Measurements from ENCODE around the gene MTHFD2L.

GRCh38 chr4:74263551-74263950, 105.6 kb downstream of the MTHFD2L start:
- TF ChIP-seq, protein P1, sequence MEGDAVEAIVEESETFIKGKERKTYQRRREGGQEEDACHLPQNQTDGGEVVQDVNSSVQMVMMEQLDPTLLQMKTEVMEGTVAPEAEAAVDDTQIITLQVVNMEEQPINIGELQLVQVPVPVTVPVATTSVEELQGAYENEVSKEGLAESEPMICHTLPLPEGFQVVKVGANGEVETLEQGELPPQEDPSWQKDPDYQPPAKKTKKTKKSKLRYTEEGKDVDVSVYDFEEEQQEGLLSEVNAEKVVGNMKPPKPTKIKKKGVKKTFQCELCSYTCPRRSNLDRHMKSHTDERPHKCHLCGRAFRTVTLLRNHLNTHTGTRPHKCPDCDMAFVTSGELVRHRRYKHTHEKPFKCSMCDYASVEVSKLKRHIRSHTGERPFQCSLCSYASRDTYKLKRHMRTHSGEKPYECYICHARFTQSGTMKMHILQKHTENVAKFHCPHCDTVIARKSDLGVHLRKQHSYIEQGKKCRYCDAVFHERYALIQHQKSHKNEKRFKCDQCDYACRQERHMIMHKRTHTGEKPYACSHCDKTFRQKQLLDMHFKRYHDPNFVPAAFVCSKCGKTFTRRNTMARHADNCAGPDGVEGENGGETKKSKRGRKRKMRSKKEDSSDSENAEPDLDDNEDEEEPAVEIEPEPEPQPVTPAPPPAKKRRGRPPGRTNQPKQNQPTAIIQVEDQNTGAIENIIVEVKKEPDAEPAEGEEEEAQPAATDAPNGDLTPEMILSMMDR (IDR thresholded peaks at IDR 0.05), result no peak
- TF ChIP-seq, protein P2, sequence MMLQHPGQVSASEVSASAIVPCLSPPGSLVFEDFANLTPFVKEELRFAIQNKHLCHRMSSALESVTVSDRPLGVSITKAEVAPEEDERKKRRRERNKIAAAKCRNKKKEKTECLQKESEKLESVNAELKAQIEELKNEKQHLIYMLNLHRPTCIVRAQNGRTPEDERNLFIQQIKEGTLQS (CRISPR knock-in tag; conservative IDR thresholded peaks at IDR 0.05), result no peak
- TF ChIP-seq, protein P3, sequence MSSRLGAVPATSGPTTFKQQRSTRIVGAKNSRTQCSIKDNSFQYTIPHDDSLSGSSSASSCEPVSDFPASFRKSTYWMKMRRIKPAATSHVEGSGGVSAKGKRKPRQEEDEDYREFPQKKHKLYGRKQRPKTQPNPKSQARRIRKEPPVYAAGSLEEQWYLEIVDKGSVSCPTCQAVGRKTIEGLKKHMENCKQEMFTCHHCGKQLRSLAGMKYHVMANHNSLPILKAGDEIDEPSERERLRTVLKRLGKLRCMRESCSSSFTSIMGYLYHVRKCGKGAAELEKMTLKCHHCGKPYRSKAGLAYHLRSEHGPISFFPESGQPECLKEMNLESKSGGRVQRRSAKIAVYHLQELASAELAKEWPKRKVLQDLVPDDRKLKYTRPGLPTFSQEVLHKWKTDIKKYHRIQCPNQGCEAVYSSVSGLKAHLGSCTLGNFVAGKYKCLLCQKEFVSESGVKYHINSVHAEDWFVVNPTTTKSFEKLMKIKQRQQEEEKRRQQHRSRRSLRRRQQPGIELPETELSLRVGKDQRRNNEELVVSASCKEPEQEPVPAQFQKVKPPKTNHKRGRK (CRISPR knock-in tag; IDR thresholded peaks at IDR 0.05; ENCODE audit: borderline replicate concordance), result no peak
- TF ChIP-seq NFYB (CRISPR knock-in tag; conservative IDR thresholded peaks at IDR 0.05; ENCODE audit: low read depth) (no peak), PREB (CRISPR knock-in tag; IDR thresholded peaks at IDR 0.05; ENCODE audit: borderline replicate concordance) (no peak), USF1 (CRISPR knock-in tag; IDR thresholded peaks at IDR 0.05) (no peak), TCF7 (CRISPR knock-in tag; IDR thresholded peaks at IDR 0.05; ENCODE audit: low read depth) (no peak), TP53 (CRISPR knock-in tag; IDR thresholded peaks at IDR 0.05) (no peak), MAX (CRISPR knock-in tag; IDR thresholded peaks at IDR 0.05) (no peak), E2F5 (CRISPR knock-in tag; IDR thresholded peaks at IDR 0.05) (no peak), ZBTB21 (CRISPR knock-in tag; IDR thresholded peaks at IDR 0.05; ENCODE audit: borderline replicate concordance) (no peak), AFF4 (CRISPR knock-in tag; IDR thresholded peaks at IDR 0.05; ENCODE audit: borderline replicate concordance) (no peak)
- TF ChIP-seq, protein P4, sequence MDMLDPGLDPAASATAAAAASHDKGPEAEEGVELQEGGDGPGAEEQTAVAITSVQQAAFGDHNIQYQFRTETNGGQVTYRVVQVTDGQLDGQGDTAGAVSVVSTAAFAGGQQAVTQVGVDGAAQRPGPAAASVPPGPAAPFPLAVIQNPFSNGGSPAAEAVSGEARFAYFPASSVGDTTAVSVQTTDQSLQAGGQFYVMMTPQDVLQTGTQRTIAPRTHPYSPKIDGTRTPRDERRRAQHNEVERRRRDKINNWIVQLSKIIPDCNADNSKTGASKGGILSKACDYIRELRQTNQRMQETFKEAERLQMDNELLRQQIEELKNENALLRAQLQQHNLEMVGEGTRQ (CRISPR knock-in tag; IDR thresholded peaks at IDR 0.05), result no peak
